K562 (cell line): ENCODE data around the gene ZNF585A. TPM values are rescaled to one million over a fixed set of nuclear protein-coding genes. Genes with fewer than 3 reads are reported as not detected.

ENCODE experiments used
- BRF1 ChIP-seq: IDR thresholded peaks from 3 replicates; pipeline ENCODE4 v1.6.1; 2011; ENCODE audit warnings: borderline replicate concordance, mild to moderate bottlenecking; ENCODE audit not compliant: insufficient read length; ENCODE audit errors: extremely low read depth
- CHD2 ChIP-seq: IDR thresholded peaks from 2 replicates; pipeline ENCODE4 v1.6.1; 2011; ENCODE audit warnings: low read depth, low read length
- CREBBP ChIP-seq: IDR thresholded peaks from one replicate; pipeline ENCODE4 v1.6.1; 2012; ENCODE audit warnings: low read depth, mild to moderate bottlenecking, control low read depth, inconsistent platforms, low read length
- CSDE1 ChIP-seq, 2 experiments: fragments of 450-650 bp; IDR thresholded peaks; 2 replicates each; pipeline ENCODE4 v1.6.1; 2016; ENCODE audit warnings: mild to moderate bottlenecking in 1 of 2
- DACH1 ChIP-seq: fragments of 450-650 bp; IDR thresholded peaks from 2 replicates; pipeline ENCODE4 v1.6.1; 2018; ENCODE audit not compliant: partially characterized antibody
- E2F1 ChIP-seq: sonication (generic); formaldehyde crosslinking; IDR thresholded peaks from 2 replicates; pipeline ENCODE4 v1.8.1; 2023; ENCODE audit warnings: mild to moderate bottlenecking, missing genetic modification reagents, moderate library complexity
- HDAC1 ChIP-seq, 2 experiments: fragments of 450-650 bp; IDR thresholded peaks; 2 replicates each; pipeline ENCODE4 v1.6.1; 2016 to 2017; ENCODE audit warnings: inconsistent platforms in 1 of 2, mild to moderate bottlenecking in 1 of 2, moderate library complexity in 1 of 2
- ID3 ChIP-seq, 2 experiments: fragments of 250-450 bp in 1 of 2; fragments of 450-650 bp in 1 of 2; sonication (Bioruptor Pico) in 1 of 2; IDR thresholded peaks; 2 replicates each; pipeline versions ENCODE4 v1.6.1 to v1.8.0; 2016 to 2021; ENCODE audit warnings: mild to moderate bottlenecking in 2 of 2, moderate library complexity in 2 of 2, missing compliant biosample characterization in 1 of 2, missing genetic modification characterization in 1 of 2
- IRF9 ChIP-seq: fragments of 450-650 bp; IDR thresholded peaks from 2 replicates; pipeline ENCODE4 v1.6.1; 2016; ENCODE audit warnings: missing biosample characterization, missing genetic modification characterization
- KLF6 ChIP-seq: fragments of 250-450 bp; sonication (Bioruptor Pico); IDR thresholded peaks from 2 replicates; pipeline ENCODE4 v1.4.0; 2020; ENCODE audit warnings: mild to moderate bottlenecking, moderate library complexity, borderline replicate concordance
- MAFF ChIP-seq: IDR thresholded peaks from 2 replicates; pipeline ENCODE4 v1.6.1; 2012; ENCODE audit warnings: low read length, improper control_type of control experiment
- MIER1 ChIP-seq: fragments of 450-650 bp; IDR thresholded peaks from 2 replicates; pipeline ENCODE4 v1.6.1; 2016; ENCODE audit warnings: antibody characterized with exemption, mild to moderate bottlenecking, low read depth
- POLR2AphosphoS5 ChIP-seq: IDR thresholded peaks from 2 replicates; pipeline ENCODE4 v1.6.1; 2011; ENCODE audit warnings: mild to moderate bottlenecking, low read depth, low read length, moderate library complexity; ENCODE audit not compliant: control insufficient read depth, insufficient read depth
- POLR2H ChIP-seq: IDR thresholded peaks from 2 replicates; pipeline ENCODE4 v1.6.1; 2016; ENCODE audit warnings: missing genetic modification characterization, low read depth, mild to moderate bottlenecking, control low read depth, missing compliant biosample characterization, moderate library complexity
- XRCC5 ChIP-seq: fragments of 200-400 bp; formaldehyde crosslinking; IDR thresholded peaks from 2 replicates; pipeline ENCODE4 v1.6.1; 2017; ENCODE audit warnings: low read depth, mild to moderate bottlenecking, low read length
- ZEB2 ChIP-seq: fragments of 450-650 bp; IDR thresholded peaks from 2 replicates; pipeline ENCODE4 v1.6.1; 2016
- ZFP91 ChIP-seq: sonication (generic); formaldehyde crosslinking; IDR thresholded peaks from 2 replicates; pipeline ENCODE4 v1.8.0; 2022; ENCODE audit warnings: mild to moderate bottlenecking, missing genetic modification reagents
- ZNF239 ChIP-seq: fragments of 250-450 bp; sonication (Bioruptor Pico); IDR thresholded peaks from 2 replicates; pipeline ENCODE4 v1.4.0; 2020; ENCODE audit warnings: mild to moderate bottlenecking
- ZNF253 ChIP-seq: fragments of 250-450 bp; sonication (Bioruptor Pico); conservative IDR thresholded peaks from 2 replicates; pipeline ENCODE4 v1.6.1; 2021; ENCODE audit warnings: mild to moderate bottlenecking
- ZNF274 ChIP-seq: IDR thresholded peaks from 2 replicates; pipeline ENCODE4 v1.6.1; 2011; ENCODE audit warnings: low read depth, mild to moderate bottlenecking, low read length, moderate library complexity, borderline replicate concordance
- ZNF655 ChIP-seq: fragments of 250-450 bp; sonication (Bioruptor Pico); IDR thresholded peaks from 2 replicates; pipeline ENCODE4 v1.5.0; 2021
- polyA plus RNA-seq, 8 experiments: library from polyadenylated mRNA; depleted of rRNA in 4 of 8; stranded (reverse) in 5 of 8; unstranded in 3 of 8; fragments of >200 nt; fragmentation: Nextera tagmentation in 2 of 8; fragmentation: Illumina TruSeq in 1 of 8; extraction: Ambion mirVana in 2 of 8; extraction: Trizol in 1 of 8; gene quantifications; 2 replicates each; pipeline versions ENCODE4 v1.2.1 to v1.2.3, GENCODE V29; 2011 to 2014; ENCODE audit warnings: inconsistent platforms in 1 of 8, missing spikeins in 1 of 8
- total RNA-seq, 7 experiments: library from RNA; depleted of rRNA in 6 of 7; stranded (reverse); fragments of >200 nt in 6 of 7; fragmentation: Illumina TruSeq in 2 of 7; extraction: Trizol in 2 of 7; gene quantifications; 2 replicates each; pipeline versions ENCODE4 v1.2.1 to v1.2.3, GENCODE V29; 2011 to 2021; ENCODE audit warnings: low replicate concordance in 1 of 7

ZNF585A gene
- total and polyA plus RNA-seq, 9 of the 15 experiments (the other 6 are each of a cell fraction or from before 2014, with no cell fraction given) = 5.6 to 31.0 (median 8.5) TPM

GRCh38 chr19:37217775-37218591 lies 45.5 kb upstream of the ZNF585A start, which contains the start of gene ZNF383 (continued):
- TF ChIP-seq E2F1 (CRISPR knock-in tag) = no peak
- no peak for TF ChIP-seq CHD2
- TF ChIP-seq KLF6 (CRISPR knock-in tag) = no peak
- no peak for TF ChIP-seq MIER1
- peak; percentile 58; the same call in 1 of the 2 replicates for TF ChIP-seq POLR2AphosphoS5
- TF ChIP-seq ZNF253 (CRISPR knock-in tag) = no peak
- peak in 1 of 2 experiments; percentile 86; a peak in 2 of 4 replicates for TF ChIP-seq HDAC1 (IDR thresholded peaks at IDR 0.05)
- TF ChIP-seq ID3 (CRISPR knock-in tag; IDR thresholded peaks at IDR 0.05) = no peak
- TF ChIP-seq ID3 (tag; IDR thresholded peaks at IDR 0.05) = no peak
- TF ChIP-seq CREBBP = no peak
- TF ChIP-seq ZFP91 (CRISPR knock-in tag) = no peak
- no peak for TF ChIP-seq BRF1
- TF ChIP-seq DACH1 = peak; percentile 10
- no peak for TF ChIP-seq IRF9 (tag)
- 0 out of 2 replicates have a peak, but pooled peaks have one; percentile 46 for TF ChIP-seq XRCC5
- TF ChIP-seq CSDE1 (IDR thresholded peaks at IDR 0.05) = no peak
- TF ChIP-seq MAFF = no peak
- TF ChIP-seq ZNF274 = no peak
- TF ChIP-seq POLR2H (tag) = no peak; the same call in 1 of the 2 replicates
- TF ChIP-seq ZEB2 = no peak
- no peak for TF ChIP-seq ZNF655
- no peak for TF ChIP-seq ZNF239 (CRISPR knock-in tag)
